LoVo (cell line): ENCODE results near the gene C1orf52.

Source experiments
- DNase-seq: peaks from one replicate; pipeline ENCODE4 v3.0.0-alpha.2; 2016; ENCODE audit warnings: low spot score

The C1orf52 gene

GRCh38 chr1:85259118-85259911, at the start of gene C1orf52:
Gene C1orf52, minus strand, starts transcription at chr1:85259662. Its CDS starts 29 bp downstream, at chr1:85259633.
- peak; percentile 89 for DNase-seq

DNA sequence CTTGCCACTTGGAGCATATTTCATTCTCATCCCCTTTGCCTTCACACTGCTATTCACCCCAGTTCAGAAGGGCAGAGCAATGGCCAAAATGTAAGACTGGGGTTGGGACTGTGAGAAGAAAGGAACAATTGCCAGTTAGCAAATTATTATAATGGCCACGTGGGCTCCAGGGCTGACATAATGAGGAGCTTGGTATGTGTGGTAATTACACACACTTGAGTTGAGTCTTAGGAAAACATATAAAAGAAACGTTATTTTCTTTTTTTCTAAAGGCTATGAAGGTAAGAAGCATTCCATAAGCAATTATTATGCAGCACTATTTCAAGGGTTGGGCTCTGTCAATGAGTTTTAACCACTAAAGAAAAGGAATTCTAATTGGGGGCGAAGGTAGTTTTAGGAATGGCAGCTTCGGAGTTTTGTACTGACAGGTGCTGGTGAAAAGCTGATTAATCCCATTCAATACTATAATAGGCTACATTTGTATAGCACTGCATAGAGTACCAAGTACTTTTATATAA, 49.4 kb upstream of the C1orf52 start:
- no peak for DNase-seq

DNA sequence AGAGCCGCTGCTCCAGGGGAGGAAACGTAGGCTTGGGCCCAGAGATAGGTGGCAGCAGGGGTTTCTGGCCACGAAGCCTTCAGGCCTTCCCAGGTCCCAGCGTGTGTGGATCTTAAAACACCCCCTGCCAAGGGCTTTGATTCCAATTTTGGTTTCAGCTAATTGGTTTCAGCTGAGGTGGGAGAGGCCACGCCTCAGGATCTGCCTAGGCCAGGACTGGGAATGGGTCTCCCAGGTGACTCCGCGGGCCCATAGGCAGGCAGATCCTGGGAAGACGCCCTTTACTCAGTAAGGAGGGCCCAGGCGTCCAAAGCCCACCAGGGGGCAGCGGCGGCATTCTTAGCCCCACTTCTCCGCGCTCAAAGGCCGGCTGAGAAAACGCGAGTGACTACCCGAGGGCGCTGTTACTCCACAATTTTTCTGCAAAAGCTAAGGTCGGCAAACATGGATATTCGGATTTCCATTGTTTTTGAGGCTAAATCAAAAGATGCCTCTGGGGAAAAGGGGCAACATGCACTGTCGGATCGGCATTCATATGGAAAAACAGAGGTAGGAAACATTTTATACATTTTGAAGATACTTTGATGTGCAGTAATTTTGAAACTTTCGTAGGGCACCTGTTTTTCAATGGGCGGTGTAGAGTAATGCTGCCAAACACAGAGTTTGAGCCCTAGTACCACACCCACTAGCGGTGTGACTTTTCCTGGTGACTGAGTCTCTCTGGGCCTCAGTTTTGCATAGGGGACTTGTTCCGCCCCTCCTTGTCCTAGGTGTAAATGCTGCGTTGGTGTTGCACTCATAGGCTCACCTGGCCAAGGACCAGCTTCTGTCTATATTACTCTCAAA, 48.7 kb upstream of the C1orf52 start:
- DNase-seq = peak; percentile 87

GRCh38 chr1:85306236-85306635, 46.8 kb upstream of the C1orf52 start:
- no peak for DNase-seq

DNA sequence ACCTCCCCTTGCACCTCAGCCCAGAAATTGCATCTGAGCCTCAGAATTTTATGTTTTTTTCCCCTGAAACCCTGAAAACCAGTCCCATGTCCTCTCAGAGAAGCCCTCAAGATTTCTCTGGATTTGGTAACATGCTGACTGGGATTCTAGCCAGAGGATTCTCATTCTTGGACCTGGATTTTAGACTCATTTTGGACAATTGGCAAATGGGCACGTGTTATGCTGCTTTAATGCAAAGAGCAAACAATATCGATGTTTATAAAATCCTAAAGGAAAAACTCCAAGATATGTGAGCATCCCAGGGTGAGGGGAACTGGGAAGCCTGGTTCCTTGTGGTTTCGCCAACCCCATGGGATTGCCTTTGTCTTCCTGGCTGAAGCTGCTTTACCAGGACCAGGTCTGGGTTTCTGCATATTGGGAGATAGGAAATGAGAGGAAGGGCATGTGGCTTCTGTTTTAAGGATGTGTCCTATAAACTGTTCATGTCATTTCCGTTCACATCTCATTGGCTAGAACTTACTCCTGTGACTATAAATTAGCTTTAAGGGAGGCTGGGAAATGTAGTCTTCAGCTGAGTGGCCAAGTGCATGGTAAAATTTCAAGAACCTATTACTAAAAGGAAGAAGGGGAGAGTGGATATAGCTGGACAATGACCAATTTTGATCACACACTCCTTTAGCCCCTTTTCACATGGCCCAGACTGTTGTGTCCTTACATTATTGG, 44.1 kb upstream of the C1orf52 start:
- no peak for DNase-seq

DNA sequence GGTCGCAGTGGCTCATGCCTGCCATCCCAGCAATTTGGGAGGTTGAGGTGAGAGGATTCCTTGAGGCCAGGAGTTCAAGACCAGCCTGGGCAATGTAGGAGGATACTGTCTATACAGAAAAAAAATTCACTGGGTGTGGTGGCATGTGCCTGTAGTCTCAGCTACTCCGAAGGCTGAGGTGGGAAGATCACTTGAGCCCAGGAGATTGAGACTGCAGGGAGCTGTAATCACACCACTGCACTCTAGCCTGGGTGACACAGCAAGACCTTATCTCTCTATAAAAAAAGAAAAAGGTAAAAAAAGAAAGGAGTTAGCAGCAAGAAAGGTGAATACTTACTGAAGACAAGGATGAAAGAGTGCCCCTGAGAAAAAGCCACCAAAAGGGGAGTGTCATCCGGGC, 40.7 kb upstream of the C1orf52 start:
- no peak for DNase-seq

DNA sequence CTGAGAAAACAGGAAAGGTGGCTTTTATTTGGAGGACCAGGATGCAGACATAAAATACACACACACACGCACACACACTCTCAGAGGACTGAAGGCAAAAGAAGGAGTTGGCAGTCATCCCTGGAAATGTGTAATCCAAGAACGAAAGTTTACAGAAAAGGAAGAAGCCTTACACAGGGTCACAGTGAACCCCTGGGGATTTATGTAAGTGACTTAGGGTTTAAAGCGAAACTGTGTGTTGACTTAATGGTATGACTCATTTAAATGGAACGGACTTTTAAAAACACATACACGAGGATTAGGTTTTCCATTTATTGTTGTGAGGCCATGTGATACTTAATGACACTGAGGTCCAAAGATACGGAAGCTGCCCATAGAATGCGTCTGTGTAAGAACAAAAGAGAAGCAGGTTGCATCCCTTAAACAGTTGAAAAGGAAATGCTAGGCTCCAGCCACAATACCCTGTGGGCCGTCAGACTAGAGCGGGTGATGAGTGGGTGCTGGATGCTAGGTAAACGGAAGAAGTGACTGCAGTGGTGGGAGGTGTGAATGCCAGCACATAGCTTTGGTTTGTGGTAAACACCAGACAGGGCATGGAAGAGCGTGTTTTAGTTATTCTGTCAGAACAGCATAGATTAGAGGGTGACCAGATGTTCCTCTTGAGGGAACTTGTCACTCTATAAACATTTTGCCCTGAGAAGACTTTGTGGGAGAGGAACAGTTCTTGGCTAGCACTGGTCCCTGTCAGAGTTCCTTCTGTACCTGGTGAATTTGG, 38.6 kb upstream of the C1orf52 start:
- peak; percentile 95 for DNase-seq

DNA sequence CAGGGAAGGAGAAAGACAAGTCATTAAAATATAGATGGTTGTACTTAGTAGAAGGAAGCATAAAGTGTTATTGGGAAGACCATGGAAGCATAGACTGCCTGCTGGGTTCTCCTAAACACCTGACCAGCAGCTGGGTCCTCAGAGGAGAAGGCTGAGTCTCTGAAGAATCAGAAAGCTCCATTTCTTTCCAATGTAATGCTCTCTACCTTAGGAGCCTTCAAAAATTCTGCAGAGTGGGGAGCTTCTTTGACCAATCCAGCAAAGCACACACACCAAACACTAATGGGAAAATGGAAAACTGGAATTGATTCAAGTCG, 38.0 kb upstream of the C1orf52 start:
- no peak for DNase-seq

DNA sequence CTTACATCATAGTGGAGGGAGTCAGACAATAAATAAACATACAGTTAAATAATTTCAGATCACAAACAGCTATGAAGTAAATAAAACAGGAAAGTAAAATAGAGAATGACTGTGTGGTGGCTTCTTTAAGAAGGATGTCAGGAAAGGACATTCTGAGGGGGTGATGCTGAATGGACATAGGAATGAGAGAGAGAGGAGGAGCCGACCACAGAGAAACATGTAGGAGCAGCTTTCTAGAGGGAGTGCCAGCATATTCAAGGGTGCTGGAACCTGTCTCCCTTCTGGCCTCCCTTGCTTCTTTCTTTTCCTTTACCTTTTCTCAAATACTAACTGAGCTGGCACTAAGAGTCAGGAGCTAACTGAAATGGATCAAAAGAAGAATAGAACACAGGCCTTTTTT, 37.5 kb upstream of the C1orf52 start:
- no peak for DNase-seq

GRCh38 chr1:85295654-85296053, 36.2 kb upstream of the C1orf52 start:
- no peak for DNase-seq

GRCh38 chr1:85295006-85295431, 35.6 kb upstream of the C1orf52 start:
- DNase-seq = peak; percentile 77

DNA sequence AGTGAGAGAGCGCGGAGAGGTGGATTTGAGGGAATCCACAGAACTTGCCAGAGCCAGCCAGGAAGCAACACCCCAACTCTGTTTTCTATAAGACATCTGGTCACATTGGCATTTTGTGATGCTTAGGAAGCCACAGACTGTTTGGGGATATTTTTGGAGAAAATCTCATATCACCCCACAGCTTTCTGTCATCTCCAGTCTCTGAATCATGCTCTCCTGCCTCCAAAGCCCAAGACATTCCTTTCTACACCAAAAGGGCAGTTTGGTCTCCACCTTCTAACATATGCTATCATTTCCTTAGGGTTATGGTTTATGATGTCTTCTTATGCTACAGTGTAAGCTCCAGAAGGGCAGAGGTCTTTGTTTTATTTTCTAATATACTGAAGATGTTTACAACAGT, 31.4 kb upstream of the C1orf52 start:
- no peak for DNase-seq

DNA sequence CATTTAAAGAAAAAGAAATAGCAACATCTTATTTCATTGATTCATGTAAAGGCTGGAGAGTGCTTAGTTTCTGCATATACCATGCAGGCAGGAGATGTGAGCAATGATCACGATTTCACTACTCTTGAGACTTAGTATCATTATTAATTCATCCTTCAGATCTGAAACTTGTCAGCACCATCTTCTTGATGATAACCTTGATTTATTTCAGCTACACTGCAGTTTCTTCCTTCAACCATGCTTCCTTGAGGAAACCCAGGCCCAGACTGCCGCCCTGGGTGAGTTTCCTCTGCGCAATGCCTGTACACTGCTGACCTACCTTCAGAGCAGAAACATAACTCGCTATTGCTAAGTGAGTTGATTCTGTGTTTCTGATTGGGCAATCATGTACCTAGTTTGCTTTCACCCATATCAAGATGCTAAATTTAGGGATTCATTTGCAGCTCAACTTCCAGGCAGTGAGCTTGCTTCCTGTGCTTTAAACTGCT, 30.4 kb upstream of the C1orf52 start:
- DNase-seq = no peak

- peak; percentile 89 for DNase-seq
Observed at GRCh38 chr1:85289207-85289847, 29.9 kb upstream of the C1orf52 start.

- no peak for DNase-seq
Observed at GRCh38 chr1:85284202-85284601, 24.7 kb upstream of the C1orf52 start.

DNA sequence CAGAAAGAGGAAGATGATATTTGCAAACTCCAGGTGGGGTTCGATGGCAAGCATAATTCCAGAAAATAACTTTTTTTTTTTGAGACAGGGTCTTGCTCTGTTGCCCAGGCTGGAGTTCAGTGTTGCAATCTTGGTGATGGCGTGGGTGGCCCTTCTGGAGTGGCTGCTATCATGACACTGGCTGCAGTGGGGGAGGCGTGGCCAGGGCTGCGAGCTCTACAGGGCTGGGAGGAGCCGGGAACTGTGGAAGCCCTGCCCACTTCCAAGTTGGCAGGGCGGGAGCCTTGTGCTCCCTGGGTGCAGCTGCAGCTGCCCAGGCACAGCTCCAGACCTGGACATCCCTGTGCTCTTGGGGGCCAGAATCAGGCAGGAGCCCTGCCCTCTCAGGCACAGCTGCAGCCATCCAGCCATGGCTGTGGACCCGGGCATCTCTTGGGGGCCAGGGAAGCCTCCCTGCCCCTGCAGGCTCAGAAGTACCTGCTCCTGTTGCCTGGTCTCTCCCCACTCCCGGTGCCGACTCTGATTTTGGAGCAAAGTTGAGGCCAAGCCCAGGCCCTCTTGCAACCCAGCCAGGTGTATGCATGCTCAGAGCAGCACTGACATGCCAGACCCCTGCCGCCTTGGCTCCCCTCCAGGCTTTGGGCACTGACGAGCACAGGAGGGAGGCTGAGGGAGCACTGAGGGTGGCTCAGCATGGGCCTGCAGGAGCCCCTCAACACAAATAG, 24.2 kb upstream of the C1orf52 start:
- DNase-seq = peak; percentile 39

GRCh38 chr1:85282424-85282823, 23.0 kb upstream of the C1orf52 start:
- DNase-seq = no peak

DNA sequence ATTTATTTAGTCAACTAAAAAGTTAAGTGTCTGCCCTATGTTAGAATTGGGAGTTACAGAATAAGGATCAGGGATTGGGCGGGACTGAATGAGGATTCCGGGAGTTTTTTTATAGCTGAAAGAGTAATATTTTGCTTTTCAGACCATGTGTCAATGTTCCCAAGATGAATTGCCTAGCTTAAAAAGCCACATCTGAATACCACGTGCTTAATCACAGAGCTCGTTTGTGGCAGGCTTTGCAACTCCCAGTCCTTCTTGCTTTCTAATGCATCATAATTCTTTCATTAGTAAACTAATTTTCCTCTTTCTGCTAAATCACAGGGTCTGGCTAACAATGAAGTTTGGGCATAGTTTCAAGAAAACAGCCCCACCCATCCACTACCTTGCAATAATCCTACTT, 21.2 kb upstream of the C1orf52 start:
- DNase-seq = no peak

DNA sequence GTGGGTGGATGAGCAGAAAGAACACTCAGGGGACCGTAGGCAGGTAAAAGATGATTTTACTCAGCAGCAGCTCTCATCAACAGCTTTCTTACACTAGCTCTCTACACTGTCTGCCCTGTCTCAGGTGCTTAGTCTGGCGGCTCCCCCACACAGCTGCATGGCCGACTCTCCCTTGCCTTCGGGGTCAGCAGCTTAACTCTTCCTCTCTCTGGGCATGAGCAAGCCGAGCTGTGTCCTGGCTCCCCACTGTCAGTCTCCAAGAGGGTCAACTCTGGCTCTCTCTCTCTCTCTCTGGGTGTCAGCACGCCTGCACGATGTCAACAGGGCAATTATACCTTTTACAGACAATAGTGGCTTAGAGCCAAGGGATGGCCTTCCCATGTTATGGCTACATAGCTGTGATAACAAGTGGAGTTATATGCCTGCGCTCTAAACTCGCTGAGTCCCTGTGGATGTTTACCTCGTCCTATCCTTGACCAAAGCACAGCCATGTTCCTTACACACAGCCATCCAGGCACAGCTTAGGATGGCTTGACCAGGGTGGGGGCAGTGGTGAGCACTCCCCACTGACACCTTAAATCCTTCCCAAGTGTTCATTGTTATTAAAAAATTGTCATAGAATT, 20.1 kb upstream of the C1orf52 start:
- no peak for DNase-seq

DNA sequence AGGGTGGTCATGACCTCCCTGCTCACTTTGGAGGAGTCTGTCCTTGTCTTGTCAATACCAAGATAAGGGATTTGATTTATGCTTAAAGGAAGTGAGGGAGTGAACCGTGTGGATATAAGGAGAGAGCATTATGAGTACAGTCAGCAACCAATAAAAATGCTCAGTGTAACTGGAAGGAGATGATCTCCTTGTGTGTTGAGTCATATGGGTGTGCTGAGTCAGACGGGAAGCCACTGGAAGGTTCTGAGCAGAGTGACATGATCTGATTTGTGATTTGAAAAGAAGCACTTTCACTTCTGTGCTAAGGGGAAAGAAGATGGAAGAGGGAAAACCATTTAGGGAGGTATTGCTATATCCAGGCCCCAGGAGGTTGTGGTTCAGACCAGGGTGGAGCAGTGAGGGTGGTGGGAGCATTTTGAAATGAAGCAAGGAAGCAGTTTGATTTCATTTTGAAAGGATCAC, 19.4 kb upstream of the C1orf52 start:
- peak; percentile 87 for DNase-seq
